HEK293 (cell line): ENCODE results near the gene RAB40C.

Experiments
- GFI1B ChIP-seq: fragments of 450-650 bp; formaldehyde crosslinking; IDR thresholded peaks from 2 replicates; pipeline ENCODE4 v1.5.1; 2016; ENCODE audit warnings: missing biosample characterization, missing genetic modification characterization
- GLI2 ChIP-seq: fragments of 450-650 bp; formaldehyde crosslinking; IDR thresholded peaks from 2 replicates; pipeline ENCODE4; 2017; ENCODE audit warnings: missing biosample characterization, missing genetic modification characterization, low read depth, borderline replicate concordance
- IKZF3 ChIP-seq: fragments of 450-650 bp; IDR thresholded peaks from 2 replicates; pipeline ENCODE4 v1.5.0; 2018; ENCODE audit warnings: missing biosample characterization, mild to moderate bottlenecking, missing genetic modification characterization, moderate library complexity
- KLF10 ChIP-seq: fragments of 450-650 bp; IDR thresholded peaks from 2 replicates; pipeline ENCODE4 v1.5.1; 2018; ENCODE audit warnings: missing biosample characterization, mild to moderate bottlenecking, missing genetic modification characterization
- KLF8 ChIP-seq: fragments of 450-650 bp; formaldehyde crosslinking; IDR thresholded peaks from 2 replicates; pipeline ENCODE4 v1.5.1; 2016; ENCODE audit warnings: missing biosample characterization, missing genetic modification characterization
- PATZ1 ChIP-seq: fragments of 450-650 bp; formaldehyde crosslinking; IDR thresholded peaks from 2 replicates; pipeline ENCODE4 v1.5.1; 2016; ENCODE audit warnings: missing biosample characterization, missing genetic modification characterization
- PRDM1 ChIP-seq: fragments of 450-650 bp; formaldehyde crosslinking; IDR thresholded peaks from 2 replicates; pipeline ENCODE4; 2016; ENCODE audit warnings: missing biosample characterization, missing genetic modification characterization
- ZBTB1 ChIP-seq: fragments of 450-650 bp; formaldehyde crosslinking; IDR thresholded peaks from 2 replicates; pipeline ENCODE4 v1.5.1; 2016; ENCODE audit warnings: missing biosample characterization, missing genetic modification characterization
- ZBTB26 ChIP-seq: fragments of 450-650 bp; formaldehyde crosslinking; optimal IDR thresholded peaks from 2 replicates; pipeline ENCODE3; 2016; ENCODE audit warnings: missing biosample characterization, mild to moderate bottlenecking, missing genetic modification characterization
- ZBTB6 ChIP-seq: fragments of 450-650 bp; formaldehyde crosslinking; IDR thresholded peaks from 2 replicates; pipeline ENCODE4 v1.5.1; 2017; ENCODE audit warnings: missing biosample characterization, missing genetic modification characterization
- ZBTB7A ChIP-seq: fragments of 450-650 bp; formaldehyde crosslinking; IDR thresholded peaks from 2 replicates; pipeline ENCODE4 v1.5.1; 2016; ENCODE audit warnings: low read depth, missing biosample characterization, missing genetic modification characterization
- ZFHX2 ChIP-seq: fragments of 450-650 bp; formaldehyde crosslinking; conservative IDR thresholded peaks from 2 replicates; pipeline ENCODE4 v1.5.1; 2016; ENCODE audit warnings: missing biosample characterization, missing genetic modification characterization
- ZFP41 ChIP-seq: fragments of 450-650 bp; formaldehyde crosslinking; IDR thresholded peaks from 2 replicates; pipeline ENCODE4 v1.5.1; 2016; ENCODE audit warnings: missing biosample characterization, missing genetic modification characterization, borderline replicate concordance
- ZIC2 ChIP-seq: fragments of 450-650 bp; formaldehyde crosslinking; IDR thresholded peaks from 2 replicates; pipeline ENCODE4 v1.5.1; 2016; ENCODE audit warnings: missing biosample characterization, missing genetic modification characterization
- ZNF114 ChIP-seq: fragments of 450-650 bp; formaldehyde crosslinking; IDR thresholded peaks from 2 replicates; pipeline ENCODE4 v1.5.0; 2017; ENCODE audit warnings: missing biosample characterization, missing genetic modification characterization
- ZNF121 ChIP-seq: fragments of 450-650 bp; formaldehyde crosslinking; IDR thresholded peaks from 2 replicates; pipeline ENCODE4 v1.5.1; 2016; ENCODE audit warnings: missing biosample characterization, missing genetic modification characterization
- ZNF138 ChIP-seq: fragments of 450-650 bp; formaldehyde crosslinking; IDR thresholded peaks from 2 replicates; pipeline ENCODE4 v1.5.1; 2016; ENCODE audit warnings: missing biosample characterization, missing genetic modification characterization, borderline replicate concordance
- ZNF302 ChIP-seq: fragments of 450-650 bp; formaldehyde crosslinking; IDR thresholded peaks from 2 replicates; pipeline ENCODE4 v1.5.1; 2016; ENCODE audit warnings: missing biosample characterization, missing genetic modification characterization, low read depth
- ZNF404 ChIP-seq: fragments of 450-650 bp; formaldehyde crosslinking; IDR thresholded peaks from 2 replicates; pipeline ENCODE4 v1.5.1; 2017; ENCODE audit warnings: missing biosample characterization, missing genetic modification characterization
- ZNF426 ChIP-seq: fragments of 450-650 bp; formaldehyde crosslinking; IDR thresholded peaks from 2 replicates; pipeline ENCODE4 v1.5.1; 2017; ENCODE audit warnings: missing biosample characterization, missing genetic modification characterization, mild to moderate bottlenecking, inconsistent platforms, moderate library complexity
- ZNF48 ChIP-seq: fragments of 450-650 bp; formaldehyde crosslinking; IDR thresholded peaks from 2 replicates; pipeline ENCODE4 v1.5.1; 2016; ENCODE audit warnings: missing biosample characterization, missing genetic modification characterization
- ZNF501 ChIP-seq: fragments of 450-650 bp; formaldehyde crosslinking; IDR thresholded peaks from 2 replicates; pipeline ENCODE4 v1.5.1; 2016; ENCODE audit warnings: missing biosample characterization, missing genetic modification characterization
- ZNF513 ChIP-seq: fragments of 450-650 bp; IDR thresholded peaks from 2 replicates; pipeline ENCODE4 v1.5.1; 2018; ENCODE audit warnings: missing biosample characterization, missing genetic modification characterization
- ZNF530 ChIP-seq: fragments of 450-650 bp; formaldehyde crosslinking; IDR thresholded peaks from 2 replicates; pipeline ENCODE4 v1.5.1; 2016; ENCODE audit warnings: low read depth, missing biosample characterization, missing genetic modification characterization
- ZNF580 ChIP-seq: fragments of 450-650 bp; formaldehyde crosslinking; IDR thresholded peaks from 2 replicates; pipeline ENCODE4 v1.5.1; 2016; ENCODE audit warnings: missing biosample characterization, missing genetic modification characterization
- ZNF596 ChIP-seq: fragments of 450-650 bp; IDR thresholded peaks from 2 replicates; pipeline ENCODE4 v1.5.0; 2018; ENCODE audit warnings: missing biosample characterization, mild to moderate bottlenecking, missing genetic modification characterization, moderate library complexity
- ZNF658 ChIP-seq: fragments of 450-650 bp; formaldehyde crosslinking; IDR thresholded peaks from 2 replicates; pipeline ENCODE4; 2016; ENCODE audit warnings: missing biosample characterization, missing genetic modification characterization
- ZNF704 ChIP-seq: fragments of 450-650 bp; formaldehyde crosslinking; IDR thresholded peaks from 2 replicates; pipeline ENCODE4 v1.5.1; 2016; ENCODE audit warnings: missing biosample characterization, missing genetic modification characterization
- ZNF768 ChIP-seq: fragments of 450-650 bp; formaldehyde crosslinking; IDR thresholded peaks from 2 replicates; pipeline ENCODE4 v1.5.1; 2018; ENCODE audit warnings: missing biosample characterization, mild to moderate bottlenecking, missing genetic modification characterization

Gene RAB40C

GRCh38 chr16:677316-678190 lies 87.7 kb downstream of the RAB40C start (continued):
- TF ChIP-seq ZFHX2 (tag by site-specific recombination) (0 out of 2 replicates have a peak, but pooled peaks have one; percentile 20), ZNF121 (tag by site-specific recombination) (no peak), ZBTB1 (tag by site-specific recombination) (no peak), ZNF596 (tag by site-specific recombination) (no peak), ZBTB7A (no peak; the same call in 1 of the 2 replicates), ZNF501 (tag by site-specific recombination) (no peak), ZNF704 (tag by site-specific recombination) (no peak), ZNF513 (tag by site-specific recombination) (no peak), GFI1B (no peak), ZNF138 (tag by site-specific recombination) (no peak), IKZF3 (tag by site-specific recombination) (no peak), ZNF302 (tag by site-specific recombination) (no peak), KLF8 (tag by site-specific recombination) (peak; percentile 63; the same call in 1 of the 2 replicates), ZFP41 (no peak), KLF10 (tag by site-specific recombination) (no peak), PRDM1 (tag by site-specific recombination) (no peak), ZNF48 (tag by site-specific recombination) (no peak), PATZ1 (peak; percentile 29; the same call in 1 of the 2 replicates), ZIC2 (tag by site-specific recombination) (no peak), ZNF768 (no peak), ZNF114 (tag by site-specific recombination) (no peak), ZNF580 (tag by site-specific recombination) (no peak), GLI2 (no peak), ZBTB6 (peak; percentile 79; the same call in 1 of the 2 replicates), ZNF404 (no peak), ZNF426 (tag by site-specific recombination) (no peak), ZNF530 (no peak), ZNF658 (tag by site-specific recombination) (no peak), ZBTB26 (tag by site-specific recombination) (no peak)
